Skeletal muscle cell (primary cell): ENCODE data around the gene KPNA3.
"Not testable (repeated sequence)": the region's sequence is repeated elsewhere in the genome, so short reads cannot be mapped to it uniquely, and the experiment has no call there.

Experiments
- DNase-seq: peaks from one replicate; pipeline ENCODE4 v3.0.0-alpha.2; 2010; ENCODE audit warnings: low read depth
- H3K4me3 ChIP-seq: 2 replicates; pipeline ENCODE4 v1.5.1; 2011; ENCODE audit warnings: low read depth, mild to moderate bottlenecking, control low read depth, low read length, moderate library complexity

KPNA3 gene

GRCh38 chr13:49761811-49762210, 30.7 kb downstream of the KPNA3 start:
- not testable (repeated sequence) for DNase-seq, H3K4me3 ChIP-seq

- no peak for DNase-seq
- H3K4me3 ChIP-seq: no peak overlapping the region
Observed at GRCh38 chr13:49760558-49760957, 31.9 kb downstream of the KPNA3 start.

- DNase-seq: no peak
Observed at GRCh38 chr13:49759503-49759902, 33.0 kb downstream of the KPNA3 start.

GRCh38 chr13:49756263-49756662, 36.2 kb downstream of the KPNA3 start:
- DNase-seq: no peak
- no peak overlapping the region for H3K4me3 ChIP-seq

More at GRCh38 chr13:49759503-49759902, 33.0 kb downstream of the KPNA3 start:
- no peak overlapping the region for H3K4me3 ChIP-seq

GRCh38 chr13:49754146-49754545, 38.3 kb downstream of the KPNA3 start:
- H3K4me3 ChIP-seq: no peak overlapping the region
- no peak for DNase-seq

GRCh38 chr13:49749848-49750247, 42.6 kb downstream of the KPNA3 start:
- no peak overlapping the region for H3K4me3 ChIP-seq
- no peak for DNase-seq

GRCh38 chr13:49746111-49746510, 46.4 kb downstream of the KPNA3 start:
- no peak for DNase-seq
- no peak overlapping the region for H3K4me3 ChIP-seq

GRCh38 chr13:49740870-49741269, 51.6 kb downstream of the KPNA3 start:
- no peak for DNase-seq
- H3K4me3 ChIP-seq: no peak overlapping the region

GRCh38 chr13:49739498-49740187, 52.8 kb downstream of the KPNA3 start:
- no peak for DNase-seq
- H3K4me3 ChIP-seq: no peak overlapping the region

- no peak for DNase-seq
- H3K4me3 ChIP-seq: no peak overlapping the region
Observed at GRCh38 chr13:49733181-49733951, 59.1 kb downstream of the KPNA3 start.

GRCh38 chr13:49731766-49732165, 60.7 kb downstream of the KPNA3 start:
- no peak overlapping the region for H3K4me3 ChIP-seq
- peak; percentile 60 for DNase-seq

GRCh38 chr13:49716615-49717014, 75.9 kb downstream of the KPNA3 start:
- no peak for DNase-seq
- H3K4me3 ChIP-seq: no peak overlapping the region

GRCh38 chr13:49714757-49715156, 77.7 kb downstream of the KPNA3 start:
- no peak for DNase-seq
- no peak overlapping the region for H3K4me3 ChIP-seq

GRCh38 chr13:49711218-49711863, 81.1 kb downstream of the KPNA3 start:
- DNase-seq: peak; percentile 45
- H3K4me3 ChIP-seq: no peak overlapping the region

- not testable (repeated sequence) for DNase-seq
Observed at GRCh38 chr13:49704264-49704663, 88.2 kb downstream of the KPNA3 start.

GRCh38 chr13:49701491-49701890, 91.0 kb downstream of the KPNA3 start:
- H3K4me3 ChIP-seq: no peak overlapping the region
- no peak for DNase-seq

More at GRCh38 chr13:49704264-49704663, 88.2 kb downstream of the KPNA3 start:
- H3K4me3 ChIP-seq: not testable (repeated sequence)

GRCh38 chr13:49697468-49697867, 95.0 kb downstream of the KPNA3 start:
- no peak overlapping the region for H3K4me3 ChIP-seq
- no peak for DNase-seq

GRCh38 chr13:49694446-49694845, 98.0 kb downstream of the KPNA3 start:
- no peak for DNase-seq
- no peak overlapping the region for H3K4me3 ChIP-seq

- DNase-seq: no peak
- no peak overlapping the region for H3K4me3 ChIP-seq
Observed at GRCh38 chr13:49693877-49694276, 98.6 kb downstream of the KPNA3 start.

GRCh38 chr13:49693191-49693733, 99.2 kb downstream of the KPNA3 start:
- DNase-seq: no peak
- no peak overlapping the region for H3K4me3 ChIP-seq
